Ramos (cell line): ENCODE data around the gene FAHD1.

Experiments used
- in situ Hi-C: fragments of 300-500 bp; cut with MboI; formaldehyde crosslinking; loops from one replicate; pipeline ENCODE4 v1.14.3; 2022; ENCODE audit warnings: low sequenced_read_pairs; ENCODE audit not compliant: unreplicated experiment

The FAHD1 gene

DNA sequence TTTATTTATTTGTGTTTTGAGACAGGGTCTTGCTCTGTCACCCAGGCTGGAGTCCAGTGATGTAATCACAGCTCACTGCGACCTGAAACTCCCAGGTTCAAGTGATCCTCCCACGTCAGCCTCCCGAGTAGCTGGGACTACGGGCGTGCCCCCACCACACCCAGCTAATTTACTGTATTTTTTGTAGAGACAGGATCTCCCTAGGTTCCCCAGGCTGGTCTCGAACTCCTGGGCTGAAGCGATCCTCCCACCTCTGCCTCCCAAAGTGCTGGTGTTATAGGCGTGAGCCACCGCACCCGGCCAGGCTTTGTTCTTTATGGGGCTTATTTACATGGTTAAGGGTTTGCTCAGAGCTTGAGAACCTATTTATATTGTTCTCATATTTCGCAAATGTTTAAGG, 50.8 kb downstream of the FAHD1 start:
- in situ Hi-C loops, result no loop called here

GRCh38 chr16:1878256-1878655, 51.2 kb downstream of the FAHD1 start:
- in situ Hi-C loops, result no loop called here
